IPS-18a (cell line): ENCODE results near the gene SCO2.

Experiments used
- H3K27ac ChIP-seq: one replicate; pipeline ENCODE4 v1.5.1; 2013; ENCODE audit warnings: low read length
- H3K27me3 ChIP-seq: one replicate; pipeline ENCODE4 v1.6.1; 2013; ENCODE audit warnings: mild to moderate bottlenecking, low read length; ENCODE audit not compliant: control insufficient read depth, insufficient read depth
- H3K36me3 ChIP-seq: one replicate; pipeline ENCODE4 v1.6.1; 2013; ENCODE audit warnings: low read depth, low read length; ENCODE audit not compliant: control insufficient read depth
- H3K4me1 ChIP-seq: one replicate; pipeline ENCODE4 v1.6.1; 2013; ENCODE audit warnings: low read depth, low read length; ENCODE audit not compliant: control insufficient read depth
- H3K4me3 ChIP-seq: one replicate; pipeline ENCODE4 v1.5.1; 2013; ENCODE audit warnings: low read length
- H3K9ac ChIP-seq: one replicate; pipeline ENCODE4 v1.6.1; 2013; ENCODE audit warnings: mild to moderate bottlenecking, low read length, moderate library complexity
- H3K9me3 ChIP-seq: one replicate; pipeline ENCODE4 v1.6.1; 2013; ENCODE audit warnings: low read depth, low read length; ENCODE audit not compliant: control insufficient read depth

Gene SCO2

GRCh38 chr22:50507421-50507990, 17.9 kb downstream of the SCO2 start, which contains the start of gene LMF2:
TSS of gene LMF2 (minus strand) at chr22:50507702. CDS start at chr22:50507675, 27 bp downstream.
- H3K4me3 ChIP-seq, result peak within 1 kb of the TSS; percentile 92
- peak within 1 kb of the TSS; percentile 78 for H3K9ac ChIP-seq
- H3K36me3 ChIP-seq, result no peaks in the 10 kb centered on the region
- H3K9me3 ChIP-seq, result no peaks in the 10 kb centered on the region
- H3K27ac ChIP-seq, result peak within 1 kb of the TSS; percentile 82
- H3K27me3 ChIP-seq, result no peaks in the 10 kb centered on the region
- H3K4me1 ChIP-seq, result no peaks in the 10 kb centered on the region

- Histone ChIP-seq H3K27ac (no peak overlapping the region), H3K4me3 (peak overlapping the region; percentile 77), H3K27me3 (no peaks in the 10 kb centered on the region), H3K4me1 (no peaks in the 10 kb centered on the region), H3K9me3 (no peaks in the 10 kb centered on the region), H3K36me3 (no peaks in the 10 kb centered on the region), H3K9ac (peak overlapping the region; percentile 65)
Measured at GRCh38 chr22:50506611-50507420, 18.6 kb downstream of the SCO2 start.

- no peaks in the 10 kb centered on the region for H3K36me3 ChIP-seq
- H3K4me1 ChIP-seq, result no peaks in the 10 kb centered on the region
- H3K27me3 ChIP-seq, result no peaks in the 10 kb centered on the region
- H3K4me3 ChIP-seq, result no peak overlapping the region
- no peak overlapping the region for H3K9ac ChIP-seq
- H3K27ac ChIP-seq, result no peak overlapping the region
- no peaks in the 10 kb centered on the region for H3K9me3 ChIP-seq
Measured at GRCh38 chr22:50505776-50506610, 19.4 kb downstream of the SCO2 start.

GRCh38 chr22:50505276-50505775, 20.1 kb downstream of the SCO2 start:
- H3K9ac ChIP-seq, result no peak overlapping the region
- H3K4me1 ChIP-seq, result no peaks in the 10 kb centered on the region

GRCh38 chr22:50504369-50505211, 20.8 kb downstream of the SCO2 start:
- Histone ChIP-seq H3K36me3 (no peaks in the 10 kb centered on the region), H3K9me3 (no peaks in the 10 kb centered on the region), H3K27ac (no peak overlapping the region), H3K4me3 (no peak overlapping the region), H3K9ac (no peak overlapping the region), H3K4me1 (no peaks in the 10 kb centered on the region), H3K27me3 (no peaks in the 10 kb centered on the region)

More at GRCh38 chr22:50505276-50505775, 20.1 kb downstream of the SCO2 start:
- Histone ChIP-seq H3K4me3 (no peak overlapping the region), H3K36me3 (no peaks in the 10 kb centered on the region), H3K27me3 (no peaks in the 10 kb centered on the region), H3K9me3 (no peaks in the 10 kb centered on the region), H3K27ac (no peak overlapping the region)

- Histone ChIP-seq H3K4me1 (peaks cover 1% of the 10 kb centered on the region), H3K4me3 (no peak overlapping the region), H3K27me3 (no peaks in the 10 kb centered on the region), H3K9ac (no peak overlapping the region), H3K36me3 (no peaks in the 10 kb centered on the region), H3K27ac (no peak overlapping the region), H3K9me3 (no peaks in the 10 kb centered on the region)
Measured at GRCh38 chr22:50503475-50504145, 21.8 kb downstream of the SCO2 start.

- H3K27ac ChIP-seq, result no peak overlapping the region
- H3K4me1 ChIP-seq, result peaks cover 5% of the 10 kb centered on the region
- H3K9ac ChIP-seq, result no peak overlapping the region
- no peaks in the 10 kb centered on the region for H3K36me3 ChIP-seq
- H3K27me3 ChIP-seq, result no peaks in the 10 kb centered on the region
- no peaks in the 10 kb centered on the region for H3K9me3 ChIP-seq
- H3K4me3 ChIP-seq, result no peak overlapping the region
Measured at GRCh38 chr22:50502628-50503474, 22.5 kb downstream of the SCO2 start.

- Histone ChIP-seq H3K4me3 (no peak overlapping the region), H3K9me3 (no peaks in the 10 kb centered on the region), H3K9ac (no peak overlapping the region), H3K4me1 (peaks cover 5% of the 10 kb centered on the region), H3K27ac (no peak overlapping the region), H3K27me3 (no peaks in the 10 kb centered on the region), H3K36me3 (no peaks in the 10 kb centered on the region)
Measured at GRCh38 chr22:50502096-50502495, 23.3 kb downstream of the SCO2 start.

- H3K27me3 ChIP-seq, result no peaks in the 10 kb centered on the region
- H3K36me3 ChIP-seq, result no peaks in the 10 kb centered on the region
- no peaks in the 10 kb centered on the region for H3K9me3 ChIP-seq
- H3K4me1 ChIP-seq, result peaks cover 5% of the 10 kb centered on the region
- H3K4me3 ChIP-seq, result no peak overlapping the region
- no peak overlapping the region for H3K9ac ChIP-seq
- no peak overlapping the region for H3K27ac ChIP-seq
Measured at GRCh38 chr22:50500452-50500851, 24.9 kb downstream of the SCO2 start.
